K562 (cell line): Measurements from ENCODE around the gene LRP1-AS.

ENCODE experiments used
- CTCF ChIP-seq, 3 experiments: IDR thresholded peaks in 2 of 3; conservative IDR thresholded peaks in 1 of 3; 2 replicates each; pipeline ENCODE4 v1.5.1; 2011 to 2012; ENCODE audit warnings: low read length in 3 of 3, mild to moderate bottlenecking in 3 of 3, control low read depth in 2 of 3, improper control_type of control experiment in 1 of 3, inconsistent platforms in 1 of 3, low read depth in 1 of 3, mixed read lengths in 1 of 3, moderate library complexity in 1 of 3; ENCODE audit not compliant: insufficient read depth in 2 of 3
- EP300 ChIP-seq: IDR thresholded peaks from 2 replicates; pipeline ENCODE4 v1.6.1; 2012; ENCODE audit warnings: low read length, improper control_type of control experiment
- HNRNPUL1 ChIP-seq: fragments of 200-400 bp; formaldehyde crosslinking; IDR thresholded peaks from 2 replicates; pipeline ENCODE4 v1.6.1; 2017; ENCODE audit warnings: low read length
- NR2C2 ChIP-seq, 2 experiments: fragments of 200-800 bp in 1 of 2; sonication (Bioruptor generic) in 1 of 2; sonication (generic) in 1 of 2; formaldehyde crosslinking in 1 of 2; IDR thresholded peaks; 2 replicates each; pipeline versions ENCODE4 v1.6.1 to v1.8.0; 2016 to 2022; ENCODE audit warnings: mild to moderate bottlenecking in 1 of 2, missing compliant biosample characterization in 1 of 2, missing genetic modification characterization in 1 of 2, missing genetic modification reagents in 1 of 2
- SMARCA4 ChIP-seq: fragments of 450-650 bp; IDR thresholded peaks from 2 replicates; pipeline ENCODE4 v1.6.1; 2016

GRCh38 chr12:57191410-57191809 lies 44.0 kb upstream of the LRP1-AS start:
- no peak for TF ChIP-seq CTCF (IDR thresholded peaks at IDR 0.05 in 2 of 3, conservative IDR thresholded peaks at IDR 0.05 in 1 of 3; ENCODE audit: insufficient read depth in 2 of 3, low read depth in 1 of 3, low read length in 3 of 3)
- no peak for TF ChIP-seq EP300
- no peak; the same call in 1 of the 2 replicates for TF ChIP-seq NR2C2 (CRISPR knock-in tag; IDR thresholded peaks at IDR 0.05)
- no peak for TF ChIP-seq NR2C2 (tag; IDR thresholded peaks at IDR 0.05)
- no peak for TF ChIP-seq HNRNPUL1
- TF ChIP-seq SMARCA4 = no peak
